OCI-LY7 (cell line): ENCODE results near the gene GIMAP8. TPM values are rescaled to one million over a fixed set of nuclear protein-coding genes. Genes with fewer than 3 reads are reported as not detected.

Experiments
- BruUV-seq: library from RNA; stranded (reverse); fragments of 400-500 nt; replicated peaks from 2 replicates; lab custom pipeline; 2021; lab: Mats Ljungman, UMichigan
- CTCF ChIA-PET: fragments of 300-600 bp; sonication (Branson Sonifier 250); formaldehyde crosslinking; loops from one replicate; lab custom pipeline; 2022; ENCODE audit warnings: antibody characterized with exemption; ENCODE audit not compliant: unreplicated experiment; lab: Charles Lee
- POLR2A ChIA-PET: fragments of 300-600 bp; sonication (Branson Sonifier 250); formaldehyde crosslinking; loops from one replicate; lab custom pipeline; 2022; ENCODE audit warnings: antibody characterized with exemption; lab: Charles Lee
- DNase-seq: peaks from one replicate; pipeline ENCODE4 v3.0.0-alpha.2; 2015; ENCODE audit warnings: low spot score
- H2AFZ ChIP-seq: fragments of 200-600 bp; sonication (generic), shearing (Covaris generic); 2 replicates; pipeline ENCODE4 v1.6.1; 2014; ENCODE audit warnings: mild to moderate bottlenecking, antibody characterized with exemption, low read length, moderate library complexity
- H3K27ac ChIP-seq: fragments of 200-600 bp; sonication (generic); 2 replicates; pipeline ENCODE4 v1.5.1; 2014; ENCODE audit warnings: mixed run types, low read depth, mild to moderate bottlenecking, moderate library complexity, low read length, inconsistent platforms; ENCODE audit not compliant: poor library complexity, severe bottlenecking
- H3K36me3 ChIP-seq: fragments of 200-600 bp; sonication (generic); 2 replicates; pipeline ENCODE4 v1.6.1; 2014; ENCODE audit warnings: mild to moderate bottlenecking, antibody characterized with exemption, low read length, moderate library complexity, mixed read lengths; ENCODE audit not compliant: insufficient read depth
- H3K4me1 ChIP-seq: fragments of 200-600 bp; sonication (generic); 2 replicates; pipeline ENCODE4 v1.5.1; 2014; ENCODE audit warnings: mild to moderate bottlenecking, low read length; ENCODE audit not compliant: insufficient read depth, poor library complexity, severe bottlenecking
- H3K4me2 ChIP-seq: fragments of 200-600 bp; sonication (generic); 2 replicates; pipeline ENCODE4 v1.6.1; 2014; ENCODE audit warnings: mild to moderate bottlenecking, low read length
- H3K4me3 ChIP-seq: fragments of 200-600 bp; sonication (generic); 2 replicates; pipeline ENCODE4 v1.5.1; 2014; ENCODE audit warnings: mild to moderate bottlenecking, low read depth, low read length; ENCODE audit not compliant: poor library complexity, severe bottlenecking
- H3K79me2 ChIP-seq: fragments of 200-600 bp; sonication (generic); 2 replicates; pipeline ENCODE4 v1.6.1; 2016; ENCODE audit warnings: low read depth, mild to moderate bottlenecking, low read length, moderate library complexity, mixed read lengths; ENCODE audit not compliant: insufficient read depth
- H3K9me2 ChIP-seq: fragments of 200-600 bp; sonication (generic); 2 replicates; pipeline ENCODE4 v1.6.1; 2016; ENCODE audit warnings: mild to moderate bottlenecking, low read length, mixed read lengths; ENCODE audit not compliant: insufficient read depth
- H3K9me3 ChIP-seq: fragments of 200-600 bp; sonication (generic); 2 replicates; pipeline ENCODE4 v1.6.1; 2014; ENCODE audit warnings: mild to moderate bottlenecking, mixed run types, low read length, mixed read lengths
- H4K20me1 ChIP-seq: fragments of 200-600 bp; sonication (generic); 2 replicates; pipeline ENCODE4 v1.6.1; 2014; ENCODE audit warnings: mild to moderate bottlenecking, antibody characterized with exemption, low read length, moderate library complexity, mixed read lengths; ENCODE audit not compliant: insufficient read depth
- CTCF ChIP-seq: fragments of 200-600 bp; sonication (generic); conservative IDR thresholded peaks from 2 replicates; pipeline ENCODE4 v1.5.1; 2014; ENCODE audit warnings: mild to moderate bottlenecking, antibody characterized with exemption, low read length, moderate library complexity, mixed read lengths
- EZH2phosphoT487 ChIP-seq: fragments of 200-600 bp; sonication (generic); IDR thresholded peaks from 2 replicates; pipeline ENCODE4 v1.6.1; 2018; ENCODE audit warnings: low read depth, borderline replicate concordance, mild to moderate bottlenecking, mixed run types, antibody characterized with exemption, low read length, moderate library complexity, mixed read lengths
- intact Hi-C: fragments of 100-400 bp; cut with micrococcal nuclease; formaldehyde crosslinking; loops from one replicate; pipeline ENCODE4 v1.10.0; 2022; ENCODE audit not compliant: unreplicated experiment
- total RNA-seq, 2 experiments: library from RNA; depleted of rRNA in 1 of 2; stranded (reverse); fragments of >200 nt in 1 of 2; shearing (Covaris generic) in 1 of 2; gene quantifications; 2 replicates each; pipeline ENCODE4 v1.2.3, GENCODE V29; 2014 to 2022

Gene GIMAP8
- total RNA-seq, 2 experiments from 2014 or later: not detected

GRCh38 chr7:150406312-150406566 lies 44.2 kb upstream of the GIMAP8 start:
- H3K9me2 ChIP-seq: no peaks in the 10 kb centered on the region
- H3K27ac ChIP-seq: peak overlapping the region; percentile 89
- peaks cover 40% of the 10 kb centered on the region for H3K4me1 ChIP-seq
- H3K79me2 ChIP-seq: no peaks in the 10 kb centered on the region; the same call in 1 of the 2 replicates
- no peaks in the 10 kb centered on the region for H4K20me1 ChIP-seq
- H3K4me3 ChIP-seq: peak overlapping the region; percentile 80
- H3K9me3 ChIP-seq: no peaks in the 10 kb centered on the region
- ChIA-PET CTCF (interaction anchor here (0.7 kb wide), 1 partner anchor 66 kb away, joined by 4 read pairs; no protein-coding TSS in a partner anchor), POLR2A (interaction anchor here (0.8 to 3.2 kb wide), 9 partner anchors 24 to 570 kb away, joined by 3 to 20 read pairs (median 9); partner anchors contain the start of gene REPIN1)
- peak overlapping the region; percentile 87; the same call in 1 of the 2 replicates for H2AFZ ChIP-seq
- no TSS peak for BruUV-seq
- peaks cover 10% of the 10 kb centered on the region for H3K36me3 ChIP-seq
- no peak for TF ChIP-seq CTCF
- TF ChIP-seq EZH2phosphoT487: no peak
- intact Hi-C loops: loop anchor here (2.0 kb wide), 1 partner anchor 37 kb away; the partner anchor contains the start of gene REPIN1
- peak; percentile 27 for DNase-seq
- H3K4me2 ChIP-seq: peak overlapping the region; percentile 96

- no peaks in the 10 kb centered on the region; the same call in 1 of the 2 replicates for H3K79me2 ChIP-seq
- POLR2A ChIA-PET: interaction anchor here (0.8 to 3.2 kb wide), 12 partner anchors 22 to 569 kb away, joined by 3 to 20 read pairs (median 7); partner anchors contain the start of gene REPIN1
- H3K4me3 ChIP-seq: peak overlapping the region; percentile 80
- H2AFZ ChIP-seq: peak overlapping the region; percentile 56; the same call in 1 of the 2 replicates
- no peaks in the 10 kb centered on the region for H3K9me2 ChIP-seq
- peak overlapping the region; percentile 96 for H3K4me2 ChIP-seq
- H3K4me1 ChIP-seq: peaks cover 40% of the 10 kb centered on the region
- TF ChIP-seq CTCF (no peak), EZH2phosphoT487 (no peak)
- peak; percentile 78 for DNase-seq
- no TSS peak for BruUV-seq
- intact Hi-C loops: loop anchor here (2.0 kb wide), 1 partner anchor 38 kb away; the partner anchor contains the start of gene REPIN1
- CTCF ChIA-PET: no interaction called here
- no peaks in the 10 kb centered on the region for H3K9me3 ChIP-seq
- peak overlapping the region; percentile 89 for H3K27ac ChIP-seq
- peaks cover 10% of the 10 kb centered on the region for H3K36me3 ChIP-seq
- no peaks in the 10 kb centered on the region for H4K20me1 ChIP-seq
These were observed 43.6 kb upstream of the GIMAP8 start for GRCh38 chr7:150406567-150407421.
